B cell (primary cell): ENCODE measurements around the gene TMEM145. TPM values are rescaled to one million over a fixed set of nuclear protein-coding genes. Genes with fewer than 3 reads are reported as not detected.

Source experiments
- ATAC-seq: fragments of 200-7000 bp; cut with Tn5 transposase; one replicate; pipeline ENCODE4 v1.10.0; 2021; ENCODE audit warnings: low read depth, mild to moderate bottlenecking, moderate number of reproducible peaks, moderate library complexity
- CTCF ChIA-PET: fragments of 350-600 bp; sonication (Branson Sonifier 250); formaldehyde crosslinking; loops from one replicate; lab custom pipeline; 2021; ENCODE audit warnings: antibody characterized with exemption, inconsistent platforms; lab: Charles Lee
- POLR2A ChIA-PET: fragments of 350-600 bp; sonication (Branson Sonifier 250); formaldehyde crosslinking; loops from one replicate; lab custom pipeline; 2021; ENCODE audit warnings: antibody characterized with exemption; lab: Charles Lee
- DNase-seq: peaks from one replicate; pipeline ENCODE4 v3.0.0; 2013
- H2AFZ ChIP-seq: 2 replicates; pipeline ENCODE4 v1.6.1; 2012; ENCODE audit warnings: mild to moderate bottlenecking, low read depth, low read length; ENCODE audit not compliant: insufficient read depth, poor library complexity, severe bottlenecking
- H3K27ac ChIP-seq, 2 donors: 1 replicate in 1 of 2; 2 replicates in 1 of 2; pipeline ENCODE4 v1.5.1; 2012 to 2013; ENCODE audit warnings: low read length in 2 of 2, mild to moderate bottlenecking in 2 of 2, moderate library complexity in 1 of 2
- H3K27me3 ChIP-seq, 4 experiments: fragments of 200-600 bp in 1 of 4; sonication (generic) in 1 of 4; replicated peaks in 1 of 4; 1 replicate in 2 of 4; 2 replicates in 2 of 4; pipeline versions ENCODE4 v1.6.1 to v1.7.0; 2013 to 2016; ENCODE audit warnings: low read length in 3 of 4, mild to moderate bottlenecking in 2 of 4, mixed read lengths in 1 of 4, moderate library complexity in 1 of 4; ENCODE audit not compliant: insufficient read depth in 4 of 4, control insufficient read depth in 3 of 4; ENCODE audit errors: control extremely low read depth in 1 of 4
- H3K36me3 ChIP-seq, 2 experiments: replicated peaks in 1 of 2; 1 replicate in 1 of 2; 2 replicates in 1 of 2; pipeline versions ENCODE4 v1.6.1 to v1.7.1; 2013; ENCODE audit warnings: low read length in 1 of 2; ENCODE audit not compliant: insufficient read depth in 2 of 2, control insufficient read depth in 1 of 2; ENCODE audit errors: control extremely low read depth in 1 of 2, extremely low read depth in 1 of 2
- H3K4me1 ChIP-seq, 2 donors: fragments of 200-600 bp in 1 of 2; sonication (generic) in 1 of 2; 1 replicate in 1 of 2; 2 replicates in 1 of 2; pipeline versions ENCODE4 v1.5.1 to v1.6.1; 2013 to 2017; ENCODE audit warnings: low read length in 2 of 2; ENCODE audit not compliant: control insufficient read depth in 2 of 2, insufficient read depth in 2 of 2
- H3K4me2 ChIP-seq: replicated peaks from 2 replicates; pipeline ENCODE3; 2012; ENCODE audit warnings: mild to moderate bottlenecking, low read depth, low read length; ENCODE audit not compliant: poor library complexity, severe bottlenecking
- H3K4me3 ChIP-seq, 5 experiments: fragments of 200-600 bp in 1 of 5; sonication (generic) in 1 of 5; 1 replicate in 3 of 5; 2 replicates in 2 of 5; pipeline versions ENCODE4 v1.5.1 to v1.7.0; 2011 to 2016; ENCODE audit warnings: low read length in 4 of 5, mild to moderate bottlenecking in 4 of 5, low read depth in 2 of 5, control low read depth in 1 of 5, moderate library complexity in 1 of 5; ENCODE audit not compliant: insufficient read depth in 1 of 5; ENCODE audit errors: control extremely low read depth in 1 of 5, extremely low read depth in 1 of 5
- H3K79me2 ChIP-seq: fragments of 200-600 bp; sonication (generic); one replicate; pipeline ENCODE4 v1.6.0; 2016; ENCODE audit warnings: low read length; ENCODE audit not compliant: control insufficient read depth, insufficient read depth
- H3K9ac ChIP-seq: fragments of 200-600 bp; sonication (generic); 2 replicates; pipeline ENCODE4 v1.6.1; 2017; ENCODE audit warnings: mild to moderate bottlenecking, low read length, moderate library complexity
- H3K9me3 ChIP-seq, 3 donors: one replicate each; pipeline versions ENCODE4 v1.6.1 to v1.7.1; 2013; ENCODE audit warnings: low read length in 2 of 3; ENCODE audit not compliant: control insufficient read depth in 2 of 3, insufficient read depth in 1 of 3; ENCODE audit errors: control extremely low read depth in 1 of 3
- H4K20me1 ChIP-seq: 2 replicates; pipeline ENCODE4 v1.6.0; 2012; ENCODE audit warnings: mild to moderate bottlenecking, low read length; ENCODE audit not compliant: insufficient read depth, control insufficient read depth, poor library complexity, severe bottlenecking
- H3K27ac Mint-ChIP-seq: one replicate; pipeline ENCODE4 v1.8.0; 2021; ENCODE audit warnings: mixed read lengths
- H3K27me3 Mint-ChIP-seq: one replicate; pipeline ENCODE4 v1.8.0; 2021; ENCODE audit warnings: mixed read lengths
- H3K4me1 Mint-ChIP-seq: one replicate; pipeline ENCODE4 v1.8.0; 2021; ENCODE audit warnings: mixed read lengths
- H3K4me3 Mint-ChIP-seq: one replicate; pipeline ENCODE4 v1.8.0; 2021; ENCODE audit warnings: mixed read lengths
- H3K9me3 Mint-ChIP-seq: one replicate; pipeline ENCODE4 v1.8.0; 2022; ENCODE audit warnings: mixed read lengths; ENCODE audit not compliant: insufficient read depth
- CTCF ChIP-seq: fragments of 200-600 bp; IDR thresholded peaks from one replicate; pipeline ENCODE4 v1.8.0; 2022; ENCODE audit warnings: antibody characterized with exemption, mild to moderate bottlenecking
- EZH2 ChIP-seq: IDR thresholded peaks from 2 replicates; pipeline ENCODE4 v1.6.1; 2012; ENCODE audit warnings: borderline replicate concordance, low read depth, mild to moderate bottlenecking, moderate library complexity, low read length; ENCODE audit not compliant: insufficient read depth, poor library complexity, severe bottlenecking
- WGBS: methylation state at CpG from one replicate; pipeline ENCODE4 v1.1.5; 2013; ENCODE audit warnings: missing lambda C conversion rate; ENCODE audit not compliant: insufficient coverage; 5-methylcytosine and 5-hydroxymethylcytosine counted together
- intact Hi-C: fragments of 100-400 bp; cut with micrococcal nuclease; formaldehyde crosslinking; loops from one replicate; pipeline ENCODE4 v1.10.0; 2022
- polyA plus RNA-seq: library from polyadenylated mRNA; depleted of rRNA; stranded (reverse); fragments of >200 nt; gene quantifications from 2 replicates; pipeline ENCODE4 v1.2.3, GENCODE V29; 2012
- total RNA-seq, 2 donors: library from RNA; stranded (reverse); fragments of 120-200 nt in 1 of 2; gene quantifications; 1 replicate in 1 of 2; 2 replicates in 1 of 2; pipeline versions ENCODE4 v1.2.3 to v1.2.4, GENCODE V29; 2013 to 2022

The TMEM145 gene
- total and polyA plus RNA-seq, 2 donors (not counting 1 experiment from before 2014, with no cell fraction given) = not detected

GRCh38 chr19:42276284-42276683 is 36.8 kb upstream of the TMEM145 start:
- Histone ChIP-seq H3K27me3 (no peaks in the 10 kb centered on the region), H3K27ac (no peak overlapping the region), H3K4me1 (peaks cover 17 to 30% of the 10 kb centered on the region in 2 donors), H4K20me1 (peaks cover 7% of the 10 kb centered on the region), H3K36me3 (peaks cover 0 to 30% of the 10 kb centered on the region in 2 experiments), H3K9me3 (no peaks in the 10 kb centered on the region), H2AFZ (no peak overlapping the region), H3K9ac (no peak overlapping the region), H3K4me2 (no peak overlapping the region), H3K79me2 (peaks cover 81% of the 10 kb centered on the region), H3K4me3 (no peak overlapping the region)
- Mint-ChIP-seq H3K9me3 (no peaks in the 10 kb centered on the region), H3K4me1 (peaks cover 42% of the 10 kb centered on the region), H3K27ac (no peak overlapping the region), H3K4me3 (no peak overlapping the region), H3K27me3 (no peaks in the 10 kb centered on the region)
- ATAC-seq = no peak
- WGBS = 61% methylated on average over 3 of the region's 3 CpGs
- ChIA-PET POLR2A (no interaction called here), CTCF (no interaction called here)
- intact Hi-C loops = no loop called here
- TF ChIP-seq CTCF (no peak), EZH2 (no peak)
- DNase-seq = no peak

GRCh38 chr19:42276821-42277220 is 36.3 kb upstream of the TMEM145 start:
- Histone ChIP-seq H3K27ac (no peak overlapping the region), H3K36me3 (peaks cover 0 to 30% of the 10 kb centered on the region in 2 experiments), H3K4me3 (no peak overlapping the region), H2AFZ (no peak overlapping the region), H3K9me3 (no peaks in the 10 kb centered on the region), H3K4me2 (no peak overlapping the region), H3K9ac (no peak overlapping the region), H3K79me2 (peaks cover 76% of the 10 kb centered on the region), H4K20me1 (peaks cover 7% of the 10 kb centered on the region), H3K4me1 (peaks cover 20 to 30% of the 10 kb centered on the region in 2 donors), H3K27me3 (no peaks in the 10 kb centered on the region)
- peaks cover 38% of the 10 kb centered on the region for H3K4me1 Mint-ChIP-seq
- H3K4me3 Mint-ChIP-seq = no peak overlapping the region
- no peaks in the 10 kb centered on the region for H3K9me3 Mint-ChIP-seq
- ATAC-seq (no peak), DNase-seq (no peak)
- TF ChIP-seq EZH2 (no peak), CTCF (no peak)
- intact Hi-C loops = no loop called here
- H3K27me3 Mint-ChIP-seq = no peaks in the 10 kb centered on the region
- WGBS = 95% methylated on average over 2 of the region's 4 CpGs
- ChIA-PET POLR2A (no interaction called here), CTCF (interaction anchor here (0.8 to 1.3 kb wide), 3 partner anchors 20 to 168 kb away, joined by 3 read pairs; no protein-coding TSS in a partner anchor)
- H3K27ac Mint-ChIP-seq = no peak overlapping the region
